KMS-11 (cell line): ENCODE measurements around the gene CA11.

ENCODE experiments used
- H2AFZ ChIP-seq: fragments of 200-600 bp; sonication (generic); 2 replicates; pipeline ENCODE4 v1.6.1; 2016; ENCODE audit warnings: antibody characterized with exemption, mixed run types, low read depth
- H3K27ac ChIP-seq: fragments of 200-600 bp; sonication (generic); 2 replicates; pipeline ENCODE4 v1.6.1; 2016; ENCODE audit warnings: mild to moderate bottlenecking, mixed run types
- H3K27me3 ChIP-seq: fragments of 200-600 bp; sonication (generic); 2 replicates; pipeline ENCODE4 v1.6.1; 2017; ENCODE audit warnings: mild to moderate bottlenecking, low read depth, mixed run types, moderate library complexity; ENCODE audit not compliant: insufficient read depth
- H3K36me3 ChIP-seq: fragments of 200-600 bp; sonication (generic); 2 replicates; pipeline ENCODE4 v1.6.1; 2017; ENCODE audit warnings: mild to moderate bottlenecking, mixed run types; ENCODE audit not compliant: insufficient read depth
- H3K4me1 ChIP-seq: fragments of 200-600 bp; sonication (generic); 2 replicates; pipeline ENCODE4 v1.6.1; 2016; ENCODE audit warnings: mild to moderate bottlenecking, low read depth, mixed run types; ENCODE audit not compliant: poor library complexity, severe bottlenecking
- H3K4me2 ChIP-seq: fragments of 200-600 bp; sonication (generic); 2 replicates; pipeline ENCODE4 v1.7.0; 2016; ENCODE audit warnings: mild to moderate bottlenecking, mixed run types
- H3K4me3 ChIP-seq: fragments of 200-600 bp; sonication (generic); IDR thresholded peaks from 2 replicates; pipeline ENCODE4 v1.6.1; 2017; ENCODE audit warnings: low read depth, low read length, mixed read lengths; ENCODE audit not compliant: insufficient read depth
- H3K79me2 ChIP-seq: fragments of 200-600 bp; sonication (generic); 2 replicates; pipeline ENCODE4 v1.6.1; 2016; ENCODE audit warnings: low read depth, mixed run types; ENCODE audit not compliant: insufficient read depth
- H3K9ac ChIP-seq: fragments of 200-600 bp; sonication (generic); 2 replicates; pipeline ENCODE4 v1.6.1; 2016; ENCODE audit warnings: mild to moderate bottlenecking, mixed run types
- H4K20me1 ChIP-seq: fragments of 200-600 bp; sonication (generic); 2 replicates; pipeline ENCODE4 v1.6.1; 2016; ENCODE audit warnings: mild to moderate bottlenecking, mixed run types; ENCODE audit not compliant: insufficient read depth
- TF ChIP-seq, protein P1 (sequence below): fragments of 200-600 bp; sonication (generic); conservative IDR thresholded peaks from 2 replicates; pipeline ENCODE4 v1.6.1; 2017; ENCODE audit warnings: low read depth, mild to moderate bottlenecking, antibody characterized with exemption, low read length, moderate library complexity, mixed read lengths

The CA11 gene

GRCh38 chr19:48644355-48644754, 1.6 kb downstream of the CA11 start:
- H3K9ac ChIP-seq: no peak overlapping the region
- H3K4me3 ChIP-seq: no peak overlapping the region
- no peak overlapping the region for H3K27ac ChIP-seq
- TF ChIP-seq, protein P1, sequence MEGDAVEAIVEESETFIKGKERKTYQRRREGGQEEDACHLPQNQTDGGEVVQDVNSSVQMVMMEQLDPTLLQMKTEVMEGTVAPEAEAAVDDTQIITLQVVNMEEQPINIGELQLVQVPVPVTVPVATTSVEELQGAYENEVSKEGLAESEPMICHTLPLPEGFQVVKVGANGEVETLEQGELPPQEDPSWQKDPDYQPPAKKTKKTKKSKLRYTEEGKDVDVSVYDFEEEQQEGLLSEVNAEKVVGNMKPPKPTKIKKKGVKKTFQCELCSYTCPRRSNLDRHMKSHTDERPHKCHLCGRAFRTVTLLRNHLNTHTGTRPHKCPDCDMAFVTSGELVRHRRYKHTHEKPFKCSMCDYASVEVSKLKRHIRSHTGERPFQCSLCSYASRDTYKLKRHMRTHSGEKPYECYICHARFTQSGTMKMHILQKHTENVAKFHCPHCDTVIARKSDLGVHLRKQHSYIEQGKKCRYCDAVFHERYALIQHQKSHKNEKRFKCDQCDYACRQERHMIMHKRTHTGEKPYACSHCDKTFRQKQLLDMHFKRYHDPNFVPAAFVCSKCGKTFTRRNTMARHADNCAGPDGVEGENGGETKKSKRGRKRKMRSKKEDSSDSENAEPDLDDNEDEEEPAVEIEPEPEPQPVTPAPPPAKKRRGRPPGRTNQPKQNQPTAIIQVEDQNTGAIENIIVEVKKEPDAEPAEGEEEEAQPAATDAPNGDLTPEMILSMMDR: no peak
- no peak overlapping the region; the same call in 1 of the 2 replicates for H3K4me2 ChIP-seq
- H3K36me3 ChIP-seq: no peaks in the 10 kb centered on the region
- no peak overlapping the region; the same call in 1 of the 2 replicates for H2AFZ ChIP-seq
- H3K79me2 ChIP-seq: no peaks in the 10 kb centered on the region
- H3K4me1 ChIP-seq: peaks cover 18% of the 10 kb centered on the region
- H3K27me3 ChIP-seq: peaks cover 17% of the 10 kb centered on the region; the same call in 1 of the 2 replicates
- no peaks in the 10 kb centered on the region for H4K20me1 ChIP-seq

GRCh38 chr19:48642862-48643261, 3.1 kb downstream of the CA11 start:
- TF ChIP-seq, protein P1: no peak
- Histone ChIP-seq H3K4me3 (no peak overlapping the region), H3K9ac (no peak overlapping the region), H2AFZ (no peak overlapping the region), H3K27me3 (peaks cover 13% of the 10 kb centered on the region; the same call in 1 of the 2 replicates), H4K20me1 (no peaks in the 10 kb centered on the region), H3K4me1 (peaks cover 25% of the 10 kb centered on the region), H3K4me2 (no peak overlapping the region), H3K79me2 (no peaks in the 10 kb centered on the region), H3K36me3 (no peaks in the 10 kb centered on the region), H3K27ac (no peak overlapping the region)

DNA sequence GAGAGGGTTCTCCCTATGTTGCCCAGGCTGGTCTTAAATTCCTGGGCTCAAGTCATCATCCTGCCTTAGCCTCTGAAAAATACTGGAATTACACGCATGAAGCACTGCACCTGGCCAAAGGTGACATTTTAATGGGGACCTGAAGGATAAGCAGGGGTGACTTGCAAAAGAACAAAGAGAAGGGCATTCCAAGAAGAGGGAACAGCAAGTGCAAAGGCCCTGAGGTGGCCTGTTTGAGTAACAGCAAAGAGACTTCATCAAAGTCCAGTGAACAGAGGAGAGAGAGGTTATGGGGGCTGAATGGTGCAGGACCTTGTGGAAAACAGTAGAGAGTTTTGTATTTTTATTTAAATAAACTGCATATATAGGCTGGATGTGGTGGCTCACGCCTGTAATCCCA, 4.1 kb downstream of the CA11 start:
- no peak overlapping the region for H3K4me3 ChIP-seq
- H3K4me1 ChIP-seq: peaks cover 23% of the 10 kb centered on the region
- peaks cover 9% of the 10 kb centered on the region; the same call in 1 of the 2 replicates for H3K27me3 ChIP-seq
- H3K9ac ChIP-seq: no peak overlapping the region
- H3K27ac ChIP-seq: no peak overlapping the region
- H2AFZ ChIP-seq: no peak overlapping the region
- H3K4me2 ChIP-seq: no peak overlapping the region
- TF ChIP-seq, protein P1: no peak
- H3K36me3 ChIP-seq: no peaks in the 10 kb centered on the region
- H3K79me2 ChIP-seq: no peaks in the 10 kb centered on the region
- H4K20me1 ChIP-seq: no peaks in the 10 kb centered on the region

DNA sequence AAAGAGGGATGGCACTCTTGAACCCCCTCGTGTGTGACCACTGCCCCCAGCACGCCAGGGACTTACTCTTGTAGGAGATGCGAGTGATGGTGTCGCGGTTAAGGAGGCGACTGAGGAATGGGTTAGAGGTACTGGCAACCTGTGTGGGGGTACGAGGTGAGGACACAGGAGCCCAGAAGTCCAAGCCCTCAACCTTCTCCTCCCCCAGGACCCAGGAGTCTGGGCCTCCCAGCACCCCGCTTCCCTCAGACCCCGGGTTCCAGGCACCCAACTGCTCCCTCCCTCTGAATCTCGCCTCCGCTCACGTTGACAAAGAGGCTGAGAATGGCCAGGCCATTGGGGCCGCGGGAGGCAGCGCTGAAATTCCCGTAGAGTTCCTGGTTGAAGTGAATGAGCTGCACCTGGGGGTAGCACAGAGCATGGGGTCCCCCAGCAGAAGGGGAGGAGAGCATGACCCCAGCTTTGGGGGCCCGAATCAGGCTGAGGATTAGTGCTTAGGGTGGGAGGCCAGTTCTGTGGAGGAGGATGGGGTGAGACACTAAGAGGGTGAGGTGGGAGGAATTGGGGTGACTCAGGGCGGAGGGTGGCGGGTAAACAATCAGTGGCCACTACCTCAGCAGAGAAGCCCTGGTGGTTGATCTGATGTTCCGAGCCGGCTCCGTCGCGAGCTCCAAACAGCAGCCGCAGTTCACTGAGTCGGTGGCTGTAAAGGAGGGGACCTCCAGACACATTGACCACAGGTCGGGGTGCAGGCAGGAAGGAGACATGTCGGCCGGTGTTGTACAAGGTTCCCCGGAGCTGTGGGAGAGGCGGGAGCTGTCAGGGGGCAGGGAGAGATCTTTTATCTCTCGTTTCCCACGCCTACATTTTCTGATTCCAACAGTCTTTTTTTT, 6.3 kb downstream of the CA11 start:
- no peaks in the 10 kb centered on the region for H4K20me1 ChIP-seq
- peaks cover 9% of the 10 kb centered on the region; the same call in 1 of the 2 replicates for H3K27me3 ChIP-seq
- H3K36me3 ChIP-seq: no peaks in the 10 kb centered on the region
- H3K4me1 ChIP-seq: peaks cover 20% of the 10 kb centered on the region
- H3K27ac ChIP-seq: no peak overlapping the region
- no peak overlapping the region for H2AFZ ChIP-seq
- H3K4me2 ChIP-seq: no peak overlapping the region
- no peak overlapping the region for H3K9ac ChIP-seq
- H3K4me3 ChIP-seq: no peak overlapping the region
- TF ChIP-seq, protein P1: no peak
- no peaks in the 10 kb centered on the region for H3K79me2 ChIP-seq
